ENCODE results near the gene ADI1.

- no peak for TF ChIP-seq CTCF (IDR thresholded peaks at IDR 0.05)
- TF ChIP-seq POLR2A (IDR thresholded peaks at IDR 0.05), result no peak
These were observed 16.3 kb downstream of the ADI1 start for GRCh38 chr2:3503046-3503445.

All from adrenal gland (tissue), 5 donors.